Measurements from ENCODE around the gene LHFPL6. TPM values are rescaled to one million over a fixed set of nuclear protein-coding genes. Genes with fewer than 3 reads are reported as not detected.

The LHFPL6 gene
- total and polyA plus RNA-seq, 9 of the 15 experiments (the other 6 are each of a cell fraction or from before 2014, with no cell fraction given), result 0.18 TPM; not detected in 8

DNA sequence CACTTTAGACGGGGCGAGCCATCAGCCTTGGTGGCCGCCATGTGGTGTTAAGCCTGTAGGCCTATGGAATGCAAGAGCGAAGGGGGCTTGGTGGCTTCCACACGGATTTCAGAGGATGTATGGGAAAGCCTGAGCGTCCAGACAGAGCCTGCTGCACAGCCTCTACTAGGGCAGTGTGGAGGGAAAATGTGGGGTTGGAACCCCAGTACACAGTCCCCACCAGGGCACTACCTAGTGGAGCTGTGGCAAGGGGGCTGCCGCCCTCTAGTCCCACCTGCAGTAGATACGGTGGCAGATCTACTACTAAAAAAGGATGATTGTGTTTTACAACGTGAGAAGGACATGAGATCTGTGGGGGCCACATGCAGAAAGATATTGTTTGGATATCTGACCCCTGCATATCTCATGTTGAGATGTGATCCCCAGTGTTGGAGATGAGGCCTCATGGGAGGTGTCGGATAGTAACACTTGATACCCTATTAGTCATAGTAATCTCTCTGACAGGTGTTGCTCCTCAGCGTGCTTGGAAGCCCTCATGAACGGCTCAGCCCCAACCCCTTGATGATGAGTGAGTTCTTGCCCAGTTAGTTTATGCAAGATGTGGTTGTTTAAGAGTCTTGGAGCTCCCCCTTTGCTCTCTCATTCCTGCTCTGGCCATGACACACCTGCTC, 45.6 kb downstream of the LHFPL6 start:
- no TSS peak for BruUV-seq (replicated peaks)
- H3K4me3 ChIP-seq, result no peak overlapping the region
- H3K36me3 ChIP-seq (ENCODE audit: control insufficient read depth, insufficient read depth, low read length), result no peaks in the 10 kb centered on the region
- H3K9me1 ChIP-seq (ENCODE audit: control insufficient read depth, insufficient read depth, low read length), result no peaks in the 10 kb centered on the region
- POLR2A ChIA-PET, result interaction anchor here (0.6 kb wide), 1 partner anchor 437 kb away, joined by 4 read pairs; no protein-coding TSS in a partner anchor
- H3K9ac ChIP-seq (ENCODE audit: insufficient read depth in 1 of 2, low read depth in 2 of 2, low read length in 2 of 2), result no peak overlapping the region
- intact Hi-C loops (cut with micrococcal nuclease), result no loop called here
- DNase-seq (ENCODE audit: extremely low read depth in 1 of 4, low spot score in 3 of 4), result no peak
- no peaks in the 10 kb centered on the region for H3K27me3 ChIP-seq (ENCODE audit: control insufficient read depth in 2 of 2, insufficient read depth in 2 of 2, low read length in 2 of 2)
- H3K4me1 ChIP-seq (replicated peaks in 1 of 2; ENCODE audit: control insufficient read depth in 2 of 2, insufficient read depth in 2 of 2, low read length in 2 of 2), result no peaks in the 10 kb centered on the region
- CTCF ChIA-PET (ENCODE audit: low intra/inter-chr PET ratio), result no interaction called here
- no peak overlapping the region for H2AFZ ChIP-seq (ENCODE audit: low read depth, low read length)
- H3K9me3 ChIP-seq (replicated peaks; ENCODE audit: control insufficient read depth, insufficient read depth, low read depth, low read length), result no peaks in the 10 kb centered on the region
- ATAC-seq, result no peak
- WGBS (ENCODE audit: insufficient coverage, low coverage, missing lambda C conversion rate), result 0% methylated on average over 8 of the region's 12 CpGs
- no peaks in the 10 kb centered on the region for H4K20me1 ChIP-seq (replicated peaks; ENCODE audit: control insufficient read depth, insufficient read depth, low read length)
- in situ Hi-C loops (cut with MboI), result no loop called here
- H3K79me2 ChIP-seq (ENCODE audit: control insufficient read depth, insufficient read depth, low read length), result no peaks in the 10 kb centered on the region
- no peak for FAIRE-seq
- no peak overlapping the region for H3K27ac ChIP-seq (ENCODE audit: extremely low read depth, low read depth, low read length)
- no peak overlapping the region for H3K4me2 ChIP-seq (ENCODE audit: insufficient read depth, low read length)
- no peak for TF ChIP-seq MITF (IDR thresholded peaks at IDR 0.05)
- TF ChIP-seq RERE (CRISPR knock-in tag; IDR thresholded peaks at IDR 0.05; ENCODE audit: borderline replicate concordance), result no peak
- TF ChIP-seq, protein P1, sequence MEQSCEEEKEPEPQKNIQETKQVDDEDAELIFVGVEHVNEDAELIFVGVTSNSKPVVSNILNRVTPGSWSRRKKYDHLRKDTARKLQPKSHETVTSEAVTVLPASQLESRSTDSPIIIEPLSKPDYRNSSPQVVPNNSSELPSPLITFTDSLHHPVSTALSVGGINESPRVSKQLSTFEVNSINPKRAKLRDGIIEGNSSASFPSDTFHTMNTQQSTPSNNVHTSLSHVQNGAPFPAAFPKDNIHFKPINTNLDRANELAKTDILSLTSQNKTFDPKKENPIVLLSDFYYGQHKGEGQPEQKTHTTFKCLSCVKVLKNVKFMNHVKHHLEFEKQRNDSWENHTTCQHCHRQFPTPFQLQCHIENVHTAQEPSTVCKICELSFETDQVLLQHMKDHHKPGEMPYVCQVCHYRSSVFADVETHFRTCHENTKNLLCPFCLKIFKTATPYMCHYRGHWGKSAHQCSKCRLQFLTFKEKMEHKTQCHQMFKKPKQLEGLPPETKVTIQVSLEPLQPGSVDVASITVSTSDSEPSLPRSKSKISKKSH (CRISPR knock-in tag; IDR thresholded peaks at IDR 0.05), result no peak
- no peak for TF ChIP-seq ZFPM2 (CRISPR knock-in tag; IDR thresholded peaks at IDR 0.05)
- no peak for TF ChIP-seq U2AF2 (optimal IDR thresholded peaks at IDR 0.05; ENCODE audit: low read depth, low read length)
- TF ChIP-seq HNRNPUL1 (IDR thresholded peaks at IDR 0.05; ENCODE audit: low read length), result no peak
- TF ChIP-seq NFIX (CRISPR knock-in tag; IDR thresholded peaks at IDR 0.05; ENCODE audit: low read depth), result no peak
- no peak for TF ChIP-seq NEUROD1 (IDR thresholded peaks at IDR 0.05; ENCODE audit: borderline replicate concordance, low read depth, low read length, partially characterized antibody)
- TF ChIP-seq KAT2B (IDR thresholded peaks at IDR 0.05; ENCODE audit: low read depth, low read length), result no peak
- no peak for TF ChIP-seq CHD2 (IDR thresholded peaks at IDR 0.05; ENCODE audit: low read depth, low read length)
- TF ChIP-seq, protein P2, sequence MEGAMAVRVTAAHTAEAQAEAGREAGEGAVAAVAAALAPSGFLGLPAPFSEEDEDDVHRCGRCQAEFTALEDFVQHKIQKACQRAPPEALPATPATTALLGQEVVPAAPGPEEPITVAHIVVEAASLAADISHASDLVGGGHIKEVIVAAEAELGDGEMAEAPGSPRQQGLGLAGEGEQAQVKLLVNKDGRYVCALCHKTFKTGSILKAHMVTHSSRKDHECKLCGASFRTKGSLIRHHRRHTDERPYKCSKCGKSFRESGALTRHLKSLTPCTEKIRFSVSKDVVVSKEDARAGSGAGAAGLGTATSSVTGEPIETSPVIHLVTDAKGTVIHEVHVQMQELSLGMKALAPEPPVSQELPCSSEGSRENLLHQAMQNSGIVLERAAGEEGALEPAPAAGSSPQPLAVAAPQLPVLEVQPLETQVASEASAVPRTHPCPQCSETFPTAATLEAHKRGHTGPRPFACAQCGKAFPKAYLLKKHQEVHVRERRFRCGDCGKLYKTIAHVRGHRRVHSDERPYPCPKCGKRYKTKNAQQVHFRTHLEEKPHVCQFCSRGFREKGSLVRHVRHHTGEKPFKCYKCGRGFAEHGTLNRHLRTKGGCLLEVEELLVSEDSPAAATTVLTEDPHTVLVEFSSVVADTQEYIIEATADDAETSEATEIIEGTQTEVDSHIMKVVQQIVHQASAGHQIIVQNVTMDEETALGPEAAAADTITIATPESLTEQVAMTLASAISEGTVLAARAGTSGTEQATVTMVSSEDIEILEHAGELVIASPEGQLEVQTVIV (CRISPR knock-in tag; IDR thresholded peaks at IDR 0.05; ENCODE audit: borderline replicate concordance), result no peak
